Subcutaneous adipose tissue (tissue), 4 donors: Measurements from ENCODE around the gene SLC26A11. TPM values are rescaled to one million over a fixed set of nuclear protein-coding genes. Genes with fewer than 3 reads are reported as not detected.

Experiments used
- total RNA-seq, 4 donors: library from RNA; depleted of rRNA; stranded (reverse); fragments of >200 nt; gene quantifications; one replicate each; pipeline ENCODE4 v1.1.0, GENCODE V29; 2016
- TF ChIP-seq, protein P1 (sequence below): fragments of 450-650 bp; IDR thresholded peaks from one replicate; pipeline ENCODE4 v1.5.1; 2016; ENCODE audit warnings: low read depth, mild to moderate bottlenecking, control low read depth, antibody characterized with exemption, moderate library complexity

SLC26A11 gene
- total RNA-seq, 4 donors from 2014 or later, result 4.7 to 31.4 (median 13.0) TPM

- TF ChIP-seq, protein P1, sequence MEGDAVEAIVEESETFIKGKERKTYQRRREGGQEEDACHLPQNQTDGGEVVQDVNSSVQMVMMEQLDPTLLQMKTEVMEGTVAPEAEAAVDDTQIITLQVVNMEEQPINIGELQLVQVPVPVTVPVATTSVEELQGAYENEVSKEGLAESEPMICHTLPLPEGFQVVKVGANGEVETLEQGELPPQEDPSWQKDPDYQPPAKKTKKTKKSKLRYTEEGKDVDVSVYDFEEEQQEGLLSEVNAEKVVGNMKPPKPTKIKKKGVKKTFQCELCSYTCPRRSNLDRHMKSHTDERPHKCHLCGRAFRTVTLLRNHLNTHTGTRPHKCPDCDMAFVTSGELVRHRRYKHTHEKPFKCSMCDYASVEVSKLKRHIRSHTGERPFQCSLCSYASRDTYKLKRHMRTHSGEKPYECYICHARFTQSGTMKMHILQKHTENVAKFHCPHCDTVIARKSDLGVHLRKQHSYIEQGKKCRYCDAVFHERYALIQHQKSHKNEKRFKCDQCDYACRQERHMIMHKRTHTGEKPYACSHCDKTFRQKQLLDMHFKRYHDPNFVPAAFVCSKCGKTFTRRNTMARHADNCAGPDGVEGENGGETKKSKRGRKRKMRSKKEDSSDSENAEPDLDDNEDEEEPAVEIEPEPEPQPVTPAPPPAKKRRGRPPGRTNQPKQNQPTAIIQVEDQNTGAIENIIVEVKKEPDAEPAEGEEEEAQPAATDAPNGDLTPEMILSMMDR, result no peak
These were observed 77.9 kb downstream of the SLC26A11 start for GRCh38 chr17:80297996-80298560.

Other genes starting within 250 kb of the SLC26A11 start
- 100 to 1,000 TPM in 1 of 4 donors, 10 to 100 TPM in 3; 43.5 to 115 (median 60.5) TPM for gene TBC1D16, start 184.6 kb upstream of the SLC26A11 start, total RNA-seq
- gene CCDC40, start 183.8 kb upstream of the SLC26A11 start, total RNA-seq, result 1 to 10 TPM; 3.1 to 5.5 (median 4.6) TPM
- gene GAA, start 118.8 kb upstream of the SLC26A11 start, total RNA-seq, result 100 to 1,000 TPM in 1 of 4 donors, 10 to 100 TPM in 3; 43.4 to 123 (median 60.2) TPM
- 10 to 100 TPM; 35.8 to 54.0 (median 45.7) TPM for gene EIF4A3, start 73.3 kb upstream of the SLC26A11 start, total RNA-seq
- 1 to 10 TPM in 1 of 4 donors, under 1 TPM in 1, not detected in 2; 0.34 to 1.3 TPM for gene CARD14, start 50.4 kb upstream of the SLC26A11 start, total RNA-seq
- gene SGSH, start 94 bp upstream of the SLC26A11 start, total RNA-seq, result 10 to 100 TPM; 15.7 to 34.7 (median 24.7) TPM
- 100 to 1,000 TPM; 114 to 167 (median 144) TPM for gene RNF213, start 40.4 kb downstream of the SLC26A11 start, total RNA-seq
- gene ENDOV, start 194.7 kb downstream of the SLC26A11 start, total RNA-seq, result 10 to 100 TPM in 2 of 4 donors, 1 to 10 TPM in 2; 2.0 to 17.5 (median 9.9) TPM